Vagina (tissue), 2 donors: ENCODE data around the gene CCDC170.

Experiments used
- POLR2AphosphoS5 ChIP-seq, 2 donors: sonication (generic); formaldehyde crosslinking; IDR thresholded peaks; one replicate each; pipeline ENCODE4 v1.9.0; 2017; ENCODE audit warnings: antibody characterized with exemption in 2 of 2, mild to moderate bottlenecking in 2 of 2, low read depth in 1 of 2; ENCODE audit not compliant: insufficient read depth in 1 of 2
- TF ChIP-seq, protein P1 (sequence below), 3 experiments: fragments of 450-650 bp in 2 of 3; fragments of 200-600 bp in 1 of 3; sonication (generic) in 1 of 3; IDR thresholded peaks; one replicate each; pipeline ENCODE4 v1.5.1; 2017 to 2019; ENCODE audit warnings: antibody characterized with exemption in 3 of 3, mild to moderate bottlenecking in 2 of 3, moderate library complexity in 2 of 3

DNA sequence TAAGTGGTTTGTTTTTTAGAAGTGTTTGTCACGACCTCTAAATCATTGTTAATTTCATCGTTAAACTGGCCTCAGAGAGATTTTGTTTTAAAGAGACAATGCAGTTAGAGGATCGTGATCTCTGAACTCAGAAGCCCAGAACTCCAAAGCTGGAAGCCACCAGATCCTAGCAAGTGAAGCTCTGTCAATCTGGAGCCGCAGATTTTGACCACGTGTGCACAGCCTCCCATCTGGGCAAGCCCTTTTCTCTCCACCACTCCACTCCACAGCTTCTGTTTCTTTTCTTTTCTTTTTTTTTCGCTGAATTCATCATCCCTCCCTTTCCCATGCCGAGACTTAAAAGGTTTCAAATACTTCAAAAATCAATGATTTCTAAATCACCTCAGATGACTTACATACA lies 171.5 kb downstream of the CCDC170 start:
- TF ChIP-seq, protein P1, sequence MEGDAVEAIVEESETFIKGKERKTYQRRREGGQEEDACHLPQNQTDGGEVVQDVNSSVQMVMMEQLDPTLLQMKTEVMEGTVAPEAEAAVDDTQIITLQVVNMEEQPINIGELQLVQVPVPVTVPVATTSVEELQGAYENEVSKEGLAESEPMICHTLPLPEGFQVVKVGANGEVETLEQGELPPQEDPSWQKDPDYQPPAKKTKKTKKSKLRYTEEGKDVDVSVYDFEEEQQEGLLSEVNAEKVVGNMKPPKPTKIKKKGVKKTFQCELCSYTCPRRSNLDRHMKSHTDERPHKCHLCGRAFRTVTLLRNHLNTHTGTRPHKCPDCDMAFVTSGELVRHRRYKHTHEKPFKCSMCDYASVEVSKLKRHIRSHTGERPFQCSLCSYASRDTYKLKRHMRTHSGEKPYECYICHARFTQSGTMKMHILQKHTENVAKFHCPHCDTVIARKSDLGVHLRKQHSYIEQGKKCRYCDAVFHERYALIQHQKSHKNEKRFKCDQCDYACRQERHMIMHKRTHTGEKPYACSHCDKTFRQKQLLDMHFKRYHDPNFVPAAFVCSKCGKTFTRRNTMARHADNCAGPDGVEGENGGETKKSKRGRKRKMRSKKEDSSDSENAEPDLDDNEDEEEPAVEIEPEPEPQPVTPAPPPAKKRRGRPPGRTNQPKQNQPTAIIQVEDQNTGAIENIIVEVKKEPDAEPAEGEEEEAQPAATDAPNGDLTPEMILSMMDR (IDR thresholded peaks at IDR 0.05), result no peak
- TF ChIP-seq POLR2AphosphoS5 (IDR thresholded peaks at IDR 0.05; ENCODE audit: insufficient read depth in 1 of 2, low read depth in 1 of 2), result no peak
